Panc1 (cell line): ENCODE measurements around the gene CYP2F1.

Source experiments
- CTCF ChIP-seq: fragments of 450-650 bp; IDR thresholded peaks from 2 replicates; pipeline ENCODE4 v1.5.1; 2017; ENCODE audit warnings: mild to moderate bottlenecking
- POLR2AphosphoS5 ChIP-seq: IDR thresholded peaks from 2 replicates; pipeline ENCODE4 v1.6.1; 2012; ENCODE audit warnings: mild to moderate bottlenecking, low read depth, low read length, moderate library complexity

- TF ChIP-seq CTCF: no peak
- no peak for TF ChIP-seq POLR2AphosphoS5
These were observed 1.4 kb upstream of the CYP2F1 start for GRCh38 chr19:41112728-41113290.
